K562 (cell line): Measurements from ENCODE around the gene FOXS1. TPM values are rescaled to one million over a fixed set of nuclear protein-coding genes. Genes with fewer than 3 reads are reported as not detected.

Experiments used
- ATAC-seq: fragments of 200-7000 bp; cut with Tn5 transposase; 3 replicates; pipeline ENCODE4 v1.9.1; 2020; ENCODE audit warnings: moderate library complexity
- BruUV-seq: library from RNA; stranded (reverse); fragments of 400-500 nt; replicated peaks from 2 replicates; lab custom pipeline; 2021; lab: Mats Ljungman, UMichigan
- CTCF ChIA-PET: fragments of 300-600 bp; formaldehyde crosslinking; extraction: SDS; loops from one replicate; lab custom pipeline; 2021; ENCODE audit warnings: low intra/inter-chr PET ratio; lab: Yijun Ruan, JAX
- POLR2A ChIA-PET: fragments of 300-600, 350-650 bp; sonication (Branson Sonifier 250); formaldehyde crosslinking; extraction: SDS; loops from one replicate; lab custom pipeline; 2021; ENCODE audit warnings: antibody characterized with exemption, inconsistent platforms; lab: Yijun Ruan, JAX
- DNase-seq, 4 experiments: peaks; one replicate each; pipeline versions ENCODE4 v3.0.0 to v3.0.0-alpha.2; 2011 to 2018; ENCODE audit warnings: low spot score in 3 of 4, mixed read lengths in 3 of 4; ENCODE audit errors: extremely low read depth in 1 of 4
- FAIRE-seq: peaks from 2 replicates; lab custom pipeline; 2011; peaks lifted over from hg19 to GRCh38; lab: Jason Lieb, UNC
- H2AFZ ChIP-seq: 2 replicates; pipeline ENCODE4 v1.6.0; 2011; ENCODE audit warnings: low read depth, low read length, control low read depth, inconsistent platforms
- H3K27ac ChIP-seq: fragments of 200-600 bp; 3 replicates; pipeline ENCODE4 v1.8.0; 2011; ENCODE audit warnings: low read depth, mild to moderate bottlenecking, control low read depth, inconsistent platforms, low read length, moderate library complexity, mixed read lengths; ENCODE audit errors: extremely low read depth
- H3K27me3 ChIP-seq, 2 experiments: fragments of 300-600 bp in 1 of 2; 2 replicates in 1 of 2; 3 replicates in 1 of 2; pipeline versions ENCODE4 v1.6.0 to v1.8.0; 2011; ENCODE audit warnings: inconsistent platforms in 2 of 2, low read length in 2 of 2, mild to moderate bottlenecking in 1 of 2, mixed read lengths in 1 of 2, moderate library complexity in 1 of 2; ENCODE audit not compliant: control insufficient read depth in 2 of 2, insufficient read depth in 2 of 2
- H3K36me3 ChIP-seq: fragments of 300-600 bp; 3 replicates; pipeline ENCODE4 v1.8.0; 2011; ENCODE audit warnings: mild to moderate bottlenecking, low read length, inconsistent platforms; ENCODE audit not compliant: control insufficient read depth, insufficient read depth
- H3K4me1 ChIP-seq, 2 experiments: fragments of 200-600 bp in 1 of 2; replicated peaks in 1 of 2; 2 replicates in 1 of 2; 3 replicates in 1 of 2; pipeline versions ENCODE4 v1.5.1 to v1.8.0; 2011; ENCODE audit warnings: inconsistent platforms in 2 of 2, low read length in 2 of 2, mild to moderate bottlenecking in 1 of 2, mixed read lengths in 1 of 2, moderate library complexity in 1 of 2; ENCODE audit not compliant: control insufficient read depth in 2 of 2, insufficient read depth in 2 of 2
- H3K4me2 ChIP-seq: 2 replicates; pipeline ENCODE4 v1.6.1; 2011; ENCODE audit warnings: low read length, control low read depth, inconsistent platforms, mixed read lengths; ENCODE audit not compliant: insufficient read depth
- H3K4me3 ChIP-seq: fragments of 200-600 bp; sonication (generic), shearing (Covaris generic); 2 replicates; pipeline ENCODE4 v1.5.1; 2016; ENCODE audit warnings: control low read depth, inconsistent platforms
- H3K79me2 ChIP-seq: fragments of 200-600 bp; 3 replicates; pipeline ENCODE4 v1.8.0; 2011; ENCODE audit warnings: low read length, inconsistent platforms; ENCODE audit not compliant: control insufficient read depth, insufficient read depth
- H3K9ac ChIP-seq, 2 experiments: 2 replicates each; pipeline versions ENCODE4 v1.6.0 to v1.6.1; 2011; ENCODE audit warnings: low read depth in 2 of 2, low read length in 2 of 2, control low read depth in 1 of 2, inconsistent platforms in 1 of 2, mild to moderate bottlenecking in 1 of 2, mixed read lengths in 1 of 2; ENCODE audit not compliant: insufficient read depth in 1 of 2
- H3K9me1 ChIP-seq: one replicate; pipeline ENCODE4 v1.6.0; 2011; ENCODE audit warnings: inconsistent platforms, mild to moderate bottlenecking, low read length, moderate library complexity; ENCODE audit not compliant: control insufficient read depth, insufficient read depth
- H3K9me3 ChIP-seq: replicated peaks from 2 replicates; pipeline ENCODE4 v1.5.1; 2011; ENCODE audit warnings: low read depth, low read length, inconsistent platforms; ENCODE audit not compliant: control insufficient read depth, insufficient read depth
- H4K20me1 ChIP-seq: replicated peaks from 2 replicates; pipeline ENCODE4 v1.6.1; 2011; ENCODE audit warnings: low read length, inconsistent platforms, mixed read lengths; ENCODE audit not compliant: control insufficient read depth, insufficient read depth
- BCL6 ChIP-seq: fragments of 250-450 bp; sonication (Bioruptor Pico); IDR thresholded peaks from 2 replicates; pipeline ENCODE4 v1.4.0; 2020
- BHLHE40 ChIP-seq: IDR thresholded peaks from 2 replicates; pipeline ENCODE4 v1.6.1; 2011; ENCODE audit warnings: low read length, improper control_type of control experiment
- C11orf30 ChIP-seq: fragments of 450-650 bp; IDR thresholded peaks from 2 replicates; pipeline ENCODE4 v1.6.1; 2016; ENCODE audit warnings: low read depth, mild to moderate bottlenecking
- CC2D1A ChIP-seq: fragments of 450-650 bp; IDR thresholded peaks from 2 replicates; pipeline ENCODE4 v1.6.1; 2017; ENCODE audit warnings: mild to moderate bottlenecking
- CEBPZ ChIP-seq: fragments of 150-350 bp; IDR thresholded peaks from 2 replicates; pipeline ENCODE4 v1.6.1; 2014; ENCODE audit warnings: low read depth, mild to moderate bottlenecking, low read length, borderline replicate concordance
- E2F6 ChIP-seq, 2 experiments: IDR thresholded peaks; 2 replicates each; pipeline ENCODE4 v1.6.1; 2011; ENCODE audit warnings: borderline replicate concordance in 1 of 2, control low read depth in 1 of 2, low read depth in 1 of 2, low read length in 1 of 2, mild to moderate bottlenecking in 1 of 2, mixed read lengths in 1 of 2, moderate library complexity in 1 of 2; ENCODE audit not compliant: insufficient read depth in 1 of 2, insufficient read length in 1 of 2, poor library complexity in 1 of 2, severe bottlenecking in 1 of 2; ENCODE audit errors: extremely low read depth in 1 of 2
- MAFF ChIP-seq: IDR thresholded peaks from 2 replicates; pipeline ENCODE4 v1.6.1; 2012; ENCODE audit warnings: low read length, improper control_type of control experiment
- MAX ChIP-seq: sonication (generic); formaldehyde crosslinking; IDR thresholded peaks from 2 replicates; pipeline ENCODE4 v1.9.0; 2022; ENCODE audit warnings: mild to moderate bottlenecking, missing genetic modification reagents
- NR1H2 ChIP-seq: sonication (generic); formaldehyde crosslinking; IDR thresholded peaks from 2 replicates; pipeline ENCODE4 v1.4.0; 2020; ENCODE audit warnings: mild to moderate bottlenecking, missing genetic modification reagents
- POLR2AphosphoS5 ChIP-seq: IDR thresholded peaks from 2 replicates; pipeline ENCODE4 v1.6.1; 2011; ENCODE audit warnings: mild to moderate bottlenecking, low read depth, low read length, moderate library complexity; ENCODE audit not compliant: control insufficient read depth, insufficient read depth
- SP2 ChIP-seq: IDR thresholded peaks from 2 replicates; pipeline ENCODE4 v1.6.1; 2011; ENCODE audit warnings: mild to moderate bottlenecking, low read depth, low read length, moderate library complexity; ENCODE audit not compliant: poor library complexity, severe bottlenecking; ENCODE audit errors: extremely low read depth
- SRSF7 ChIP-seq: fragments of 200-400 bp; formaldehyde crosslinking; optimal IDR thresholded peaks from 2 replicates; pipeline ENCODE3; 2017; ENCODE audit warnings: mild to moderate bottlenecking, low read depth, low read length
- ZNF121 ChIP-seq: sonication (generic); formaldehyde crosslinking; conservative IDR thresholded peaks from 2 replicates; pipeline ENCODE4 v1.8.0; 2022; ENCODE audit warnings: missing genetic modification reagents
- ZNF165 ChIP-seq: fragments of 250-450 bp; sonication (Bioruptor Pico); IDR thresholded peaks from 2 replicates; pipeline ENCODE4 v1.4.0; 2020; ENCODE audit warnings: borderline replicate concordance
- ZNF347 ChIP-seq: fragments of 450-650 bp; formaldehyde crosslinking; IDR thresholded peaks from 2 replicates; pipeline ENCODE4 v1.4.0; 2020; ENCODE audit warnings: low read depth, mild to moderate bottlenecking, moderate library complexity
- WGBS: fragments of 100-300 bp; shearing (Covaris generic); methylation state at CpG from one replicate; pipeline ENCODE4 v1.1.6; 2016; ENCODE audit warnings: low coverage, mixed read lengths; ENCODE audit not compliant: insufficient coverage; ENCODE audit errors: missing lambda C conversion rate; 5-methylcytosine and 5-hydroxymethylcytosine counted together
- in situ Hi-C: fragments of 300-500 bp; cut with MboI; formaldehyde crosslinking; loops from 4 replicates; pipeline ENCODE4 v1.15.0; 2018; ENCODE audit warnings: inconsistent platforms, mixed read lengths
- intact Hi-C: fragments of 100-400 bp; cut with micrococcal nuclease; formaldehyde crosslinking; loops from 2 replicates; pipeline ENCODE4 v1.14.2; 2022
- polyA plus RNA-seq, 8 experiments: library from polyadenylated mRNA; depleted of rRNA in 4 of 8; stranded (reverse) in 5 of 8; unstranded in 3 of 8; fragments of >200 nt; fragmentation: Nextera tagmentation in 2 of 8; fragmentation: Illumina TruSeq in 1 of 8; extraction: Ambion mirVana in 2 of 8; extraction: Trizol in 1 of 8; gene quantifications; 2 replicates each; pipeline versions ENCODE4 v1.2.1 to v1.2.3, GENCODE V29; 2011 to 2014; ENCODE audit warnings: inconsistent platforms in 1 of 8, missing spikeins in 1 of 8
- total RNA-seq, 7 experiments: library from RNA; depleted of rRNA in 6 of 7; stranded (reverse); fragments of >200 nt in 6 of 7; fragmentation: Illumina TruSeq in 2 of 7; extraction: Trizol in 2 of 7; gene quantifications; 2 replicates each; pipeline versions ENCODE4 v1.2.1 to v1.2.3, GENCODE V29; 2011 to 2021; ENCODE audit warnings: low replicate concordance in 1 of 7
- TF ChIP-seq, protein P1 (sequence below): fragments of 450-650 bp; formaldehyde crosslinking; IDR thresholded peaks from 2 replicates; pipeline ENCODE4 v1.4.0; 2022; ENCODE audit warnings: mild to moderate bottlenecking, moderate library complexity

Gene FOXS1
- total and polyA plus RNA-seq, 9 of the 15 experiments (the other 6 are each of a cell fraction or from before 2014, with no cell fraction given), result not detected

GRCh38 chr20:31849306-31849930 lies 4.0 kb upstream of the FOXS1 start:
- Histone ChIP-seq H3K9me3 (no peaks in the 10 kb centered on the region), H3K9me1 (no peaks in the 10 kb centered on the region), H3K4me2 (no peak overlapping the region), H3K36me3 (no peaks in the 10 kb centered on the region), H3K27ac (no peak overlapping the region), H3K27me3 (peaks cover 10 to 44% of the 10 kb centered on the region in 2 experiments; a peak in 4 of 5 replicates), H3K4me3 (no peak overlapping the region), H4K20me1 (peaks cover 15% of the 10 kb centered on the region), H3K9ac (no peak overlapping the region), H2AFZ (no peak overlapping the region), H3K79me2 (no peaks in the 10 kb centered on the region), H3K4me1 (peaks cover 0 to 35% of the 10 kb centered on the region in 2 experiments; a peak in 3 of 5 replicates)
- ATAC-seq (peak; percentile 12; the same call in 1 of the 3 replicates), FAIRE-seq (no peak), DNase-seq (no peak)
- POLR2A ChIA-PET, result no interaction called here
- intact Hi-C loops, result no loop called here
- in situ Hi-C loops, result loop anchor here (25.0 kb wide), 1 partner anchor 813 kb away; the partner anchor contains the start of gene C20orf203
- WGBS, result 28% methylated on average over 34 of the region's 45 CpGs
- CTCF ChIA-PET, result no interaction called here
- BruUV-seq, result no TSS peak
- TF ChIP-seq MAX (CRISPR knock-in tag) (peak; percentile 38; the same call in 1 of the 2 replicates), C11orf30 (no peak), CC2D1A (no peak), ZNF165 (CRISPR knock-in tag) (no peak), BHLHE40 (peak; percentile 63), SRSF7 (no peak), BCL6 (no peak), NR1H2 (no peak), CEBPZ (no peak), POLR2AphosphoS5 (no peak), ZNF121 (CRISPR knock-in tag) (no peak), ZNF347 (CRISPR knock-in tag) (no peak), SP2 (no peak), MAFF (no peak), E2F6 (IDR thresholded peaks at IDR 0.05; ENCODE audit: borderline replicate concordance in 1 of 2, extremely low read depth in 1 of 2, insufficient read depth in 1 of 2, insufficient read length in 1 of 2, low read depth in 1 of 2, low read length in 1 of 2, poor library complexity in 1 of 2, severe bottlenecking in 1 of 2) (peak in 1 of 2 experiments; percentile 70)
- TF ChIP-seq, protein P1, sequence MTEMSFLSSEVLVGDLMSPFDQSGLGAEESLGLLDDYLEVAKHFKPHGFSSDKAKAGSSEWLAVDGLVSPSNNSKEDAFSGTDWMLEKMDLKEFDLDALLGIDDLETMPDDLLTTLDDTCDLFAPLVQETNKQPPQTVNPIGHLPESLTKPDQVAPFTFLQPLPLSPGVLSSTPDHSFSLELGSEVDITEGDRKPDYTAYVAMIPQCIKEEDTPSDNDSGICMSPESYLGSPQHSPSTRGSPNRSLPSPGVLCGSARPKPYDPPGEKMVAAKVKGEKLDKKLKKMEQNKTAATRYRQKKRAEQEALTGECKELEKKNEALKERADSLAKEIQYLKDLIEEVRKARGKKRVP (CRISPR knock-in tag), result no peak
